ENCODE results near the gene NOL3.

NOL3 gene

DNA sequence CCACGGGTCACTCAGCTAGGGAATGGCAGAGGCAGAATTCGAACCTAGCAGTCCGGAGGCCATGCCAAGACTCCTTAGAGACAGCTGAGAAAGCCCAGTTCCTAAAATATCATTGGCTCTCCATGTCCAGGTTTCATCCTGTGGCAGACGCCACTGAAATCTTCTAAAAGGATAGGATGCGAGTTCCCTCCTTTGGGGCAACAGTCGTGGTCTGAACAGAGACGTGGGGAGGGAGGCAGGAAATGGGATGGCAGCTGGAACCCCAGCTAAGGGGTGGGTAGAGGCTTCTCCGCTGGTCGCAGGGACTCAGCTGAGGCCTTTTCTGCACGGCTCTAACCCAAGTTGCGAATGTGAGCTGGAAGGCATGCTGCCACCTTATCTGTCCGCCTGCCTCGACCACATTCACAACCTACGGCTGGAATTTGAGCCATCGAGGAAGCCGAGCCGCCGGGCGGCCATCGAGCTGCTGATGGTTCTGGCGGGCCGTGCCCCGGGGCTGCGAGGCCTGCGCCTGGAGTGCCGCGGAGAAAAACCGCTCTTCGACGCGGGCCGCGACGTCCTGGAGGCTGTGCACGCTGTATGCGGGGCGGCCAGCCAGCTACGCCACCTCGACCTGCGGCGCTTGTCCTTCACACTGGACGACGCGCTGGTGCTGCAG is 7.7 kb upstream of the NOL3 start:
- Histone ChIP-seq H3K4me2 (no peak overlapping the region), H3K27ac (no peak overlapping the region), H3K79me2 (ENCODE audit: insufficient read depth, low read depth) (no peaks in the 10 kb centered on the region), H2AFZ (ENCODE audit: low read depth) (no peak overlapping the region), H3K4me3 (IDR thresholded peaks at IDR 0.05; ENCODE audit: insufficient read depth, low read depth, low read length) (no peak overlapping the region), H3K9ac (no peak overlapping the region), H3K27me3 (ENCODE audit: insufficient read depth, low read depth) (no peaks in the 10 kb centered on the region), H3K36me3 (ENCODE audit: insufficient read depth) (no peaks in the 10 kb centered on the region), H3K4me1 (ENCODE audit: low read depth, poor library complexity, severe bottlenecking) (peaks cover 46% of the 10 kb centered on the region), H4K20me1 (ENCODE audit: insufficient read depth) (no peaks in the 10 kb centered on the region)
- TF ChIP-seq, protein P1, sequence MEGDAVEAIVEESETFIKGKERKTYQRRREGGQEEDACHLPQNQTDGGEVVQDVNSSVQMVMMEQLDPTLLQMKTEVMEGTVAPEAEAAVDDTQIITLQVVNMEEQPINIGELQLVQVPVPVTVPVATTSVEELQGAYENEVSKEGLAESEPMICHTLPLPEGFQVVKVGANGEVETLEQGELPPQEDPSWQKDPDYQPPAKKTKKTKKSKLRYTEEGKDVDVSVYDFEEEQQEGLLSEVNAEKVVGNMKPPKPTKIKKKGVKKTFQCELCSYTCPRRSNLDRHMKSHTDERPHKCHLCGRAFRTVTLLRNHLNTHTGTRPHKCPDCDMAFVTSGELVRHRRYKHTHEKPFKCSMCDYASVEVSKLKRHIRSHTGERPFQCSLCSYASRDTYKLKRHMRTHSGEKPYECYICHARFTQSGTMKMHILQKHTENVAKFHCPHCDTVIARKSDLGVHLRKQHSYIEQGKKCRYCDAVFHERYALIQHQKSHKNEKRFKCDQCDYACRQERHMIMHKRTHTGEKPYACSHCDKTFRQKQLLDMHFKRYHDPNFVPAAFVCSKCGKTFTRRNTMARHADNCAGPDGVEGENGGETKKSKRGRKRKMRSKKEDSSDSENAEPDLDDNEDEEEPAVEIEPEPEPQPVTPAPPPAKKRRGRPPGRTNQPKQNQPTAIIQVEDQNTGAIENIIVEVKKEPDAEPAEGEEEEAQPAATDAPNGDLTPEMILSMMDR (conservative IDR thresholded peaks at IDR 0.05; ENCODE audit: low read depth, low read length), result no peak

- peaks cover 48% of the 10 kb centered on the region for H3K4me1 ChIP-seq (ENCODE audit: low read depth, poor library complexity, severe bottlenecking)
- H3K27ac ChIP-seq, result no peak overlapping the region
- H3K9ac ChIP-seq, result no peak overlapping the region
- H2AFZ ChIP-seq (ENCODE audit: low read depth), result no peak overlapping the region
- no peaks in the 10 kb centered on the region for H3K36me3 ChIP-seq (ENCODE audit: insufficient read depth)
- H3K4me3 ChIP-seq (IDR thresholded peaks at IDR 0.05; ENCODE audit: insufficient read depth, low read depth, low read length), result no peak overlapping the region
- no peaks in the 10 kb centered on the region for H4K20me1 ChIP-seq (ENCODE audit: insufficient read depth)
- H3K27me3 ChIP-seq (ENCODE audit: insufficient read depth, low read depth), result no peaks in the 10 kb centered on the region
- TF ChIP-seq, protein P1 (conservative IDR thresholded peaks at IDR 0.05; ENCODE audit: low read depth, low read length), result no peak
- no peaks in the 10 kb centered on the region for H3K79me2 ChIP-seq (ENCODE audit: insufficient read depth, low read depth)
- peak overlapping the region; percentile 22; the same call in 1 of the 2 replicates for H3K4me2 ChIP-seq
Measured at GRCh38 chr16:67163164-67163998, 7.0 kb upstream of the NOL3 start.

- Histone ChIP-seq H3K4me1 (ENCODE audit: low read depth, poor library complexity, severe bottlenecking) (peaks cover 48% of the 10 kb centered on the region), H3K36me3 (ENCODE audit: insufficient read depth) (no peaks in the 10 kb centered on the region), H3K79me2 (ENCODE audit: insufficient read depth, low read depth) (no peaks in the 10 kb centered on the region), H3K27me3 (ENCODE audit: insufficient read depth, low read depth) (no peaks in the 10 kb centered on the region), H3K4me3 (IDR thresholded peaks at IDR 0.05; ENCODE audit: insufficient read depth, low read depth, low read length) (no peak overlapping the region), H3K27ac (no peak overlapping the region), H3K4me2 (peak overlapping the region; percentile 22), H2AFZ (ENCODE audit: low read depth) (no peak overlapping the region), H3K9ac (no peak overlapping the region; the same call in 1 of the 2 replicates), H4K20me1 (ENCODE audit: insufficient read depth) (no peaks in the 10 kb centered on the region)
- TF ChIP-seq, protein P1 (conservative IDR thresholded peaks at IDR 0.05; ENCODE audit: low read depth, low read length), result no peak
Measured at GRCh38 chr16:67163999-67164558, 6.3 kb upstream of the NOL3 start.

- Histone ChIP-seq H4K20me1 (ENCODE audit: insufficient read depth) (no peaks in the 10 kb centered on the region), H3K79me2 (ENCODE audit: insufficient read depth, low read depth) (no peaks in the 10 kb centered on the region), H3K4me3 (IDR thresholded peaks at IDR 0.05; ENCODE audit: insufficient read depth, low read depth, low read length) (no peak within 1 kb of the TSS), H3K27me3 (ENCODE audit: insufficient read depth, low read depth) (no peaks in the 10 kb centered on the region), H3K4me1 (ENCODE audit: low read depth, poor library complexity, severe bottlenecking) (peaks cover 53% of the 10 kb centered on the region), H3K36me3 (ENCODE audit: insufficient read depth) (no peaks in the 10 kb centered on the region), H3K9ac (peak within 1 kb of the TSS; percentile 32; the same call in 1 of the 2 replicates), H2AFZ (ENCODE audit: low read depth) (peak within 1 kb of the TSS; percentile 47; the same call in 1 of the 2 replicates), H3K27ac (no peak within 1 kb of the TSS; the same call in 1 of the 2 replicates), H3K4me2 (peak within 1 kb of the TSS; percentile 44)
- TF ChIP-seq, protein P1 (conservative IDR thresholded peaks at IDR 0.05; ENCODE audit: low read depth, low read length), result no peak
Measured at GRCh38 chr16:67164599-67165061, 5.7 kb upstream of the NOL3 start, which contains the start of gene HSF4. TSS of gene HSF4 (plus strand) at chr16:67164745. CDS start at chr16:67164812, 67 bp downstream.
